GM18861 (cell line): ENCODE results near the gene ARRDC1.
"Not testable (repeated sequence)": the region's sequence is repeated elsewhere in the genome, so short reads cannot be mapped to it uniquely, and the experiment has no call there.

Experiments used
- ATAC-seq: cut with Tn5 transposase; IDR thresholded peaks from one replicate; pipeline ENCODE4 v1.9.1; 2021; ENCODE audit not compliant: unreplicated experiment

Gene ARRDC1

GRCh38 chr9:137583347-137583746 is 22.1 kb upstream of the ARRDC1 start:
- no peak for ATAC-seq

- no peak for ATAC-seq
These were observed 21.5 kb upstream of the ARRDC1 start for GRCh38 chr9:137583957-137584356.

GRCh38 chr9:137586854-137587253 is 18.6 kb upstream of the ARRDC1 start:
- no peak for ATAC-seq

GRCh38 chr9:137588311-137588710 is 17.2 kb upstream of the ARRDC1 start:
- no peak for ATAC-seq

- ATAC-seq = no peak
These were observed 16.6 kb upstream of the ARRDC1 start for GRCh38 chr9:137588891-137589290.

GRCh38 chr9:137589441-137590122 is 15.9 kb upstream of the ARRDC1 start:
- peak; percentile 19 for ATAC-seq

GRCh38 chr9:137590123-137590468 is 15.4 kb upstream of the ARRDC1 start:
- ATAC-seq = peak; percentile 16

GRCh38 chr9:137590469-137591383 is 14.8 kb upstream of the ARRDC1 start, which contains the start of gene ZMYND19:
TSS of gene ZMYND19 (minus strand) at chr9:137590512. CDS start at chr9:137590263, 249 bp downstream.
- peak; percentile 61 for ATAC-seq

- ATAC-seq = no peak
These were observed 12.7 kb upstream of the ARRDC1 start for GRCh38 chr9:137592767-137593166.

- no peak for ATAC-seq
These were observed 12.3 kb upstream of the ARRDC1 start for GRCh38 chr9:137593176-137593575.

GRCh38 chr9:137596577-137596976 is 8.9 kb upstream of the ARRDC1 start:
- not testable (repeated sequence) for ATAC-seq

GRCh38 chr9:137598943-137599342 is 6.5 kb upstream of the ARRDC1 start:
- no peak for ATAC-seq

GRCh38 chr9:137602661-137603060 is 2.8 kb upstream of the ARRDC1 start:
- ATAC-seq = no peak

- no peak for ATAC-seq
These were observed 1.6 kb upstream of the ARRDC1 start for GRCh38 chr9:137603879-137604278.

- no peak for ATAC-seq
These were observed 970 bp upstream of the ARRDC1 start for GRCh38 chr9:137604345-137605086.

GRCh38 chr9:137606005-137606621 is 627 bp downstream of the ARRDC1 start:
- ATAC-seq = peak; percentile 2

GRCh38 chr9:137606734-137607138 is 1.2 kb downstream of the ARRDC1 start:
- ATAC-seq = no peak

- ATAC-seq = no peak
These were observed 1.8 kb downstream of the ARRDC1 start for GRCh38 chr9:137607141-137607857.

GRCh38 chr9:137610944-137611343 is 5.5 kb downstream of the ARRDC1 start:
- no peak for ATAC-seq
